IMR-90 (cell line): ENCODE results near the gene GFRA4. TPM values are rescaled to one million over a fixed set of nuclear protein-coding genes. Genes with fewer than 3 reads are reported as not detected.

Experiments
- ATAC-seq: fragments of 200-7000 bp; cut with Tn5 transposase; 2 replicates; pipeline ENCODE4 v1.9.1; 2020; ENCODE audit warnings: low read depth, mild to moderate bottlenecking, moderate library complexity
- BruUV-seq: library from RNA; stranded (reverse); fragments of 400-500 nt; replicated peaks from 2 replicates; lab custom pipeline; 2021; lab: Mats Ljungman, UMichigan
- CTCF ChIA-PET: fragments of 300-600 bp; formaldehyde crosslinking; extraction: SDS; loops from one replicate; lab custom pipeline; 2021; ENCODE audit warnings: antibody characterized with exemption; lab: Yijun Ruan, JAX
- POLR2A ChIA-PET: fragments of 300-600 bp; sonication (Branson Sonifier 250); formaldehyde crosslinking; loops from one replicate; lab custom pipeline; 2022; ENCODE audit warnings: antibody characterized with exemption; ENCODE audit not compliant: unreplicated experiment; lab: Charles Lee
- DNase-seq: peaks from one replicate; pipeline ENCODE4 v3.0.0; 2013
- H2AFZ ChIP-seq: replicated peaks from 2 replicates; pipeline ENCODE3; 2013; ENCODE audit warnings: low read length, mild to moderate bottlenecking; ENCODE audit not compliant: poor library complexity
- H2AK5ac ChIP-seq: 2 replicates; pipeline ENCODE4 v1.6.1; 2013; ENCODE audit warnings: low read depth, low read length, inconsistent platforms
- H2AK9ac ChIP-seq: replicated peaks from 2 replicates; pipeline ENCODE3; 2013; ENCODE audit warnings: mild to moderate bottlenecking, low read depth, low read length, moderate library complexity; ENCODE audit not compliant: poor library complexity
- H2BK120ac ChIP-seq: 2 replicates; pipeline ENCODE4 v1.6.1; 2013; ENCODE audit warnings: low read depth, low read length, inconsistent platforms
- H2BK15ac ChIP-seq: 3 replicates; pipeline ENCODE4 v1.6.1; 2013; ENCODE audit warnings: low read depth, low read length, inconsistent platforms
- H2BK20ac ChIP-seq: 2 replicates; pipeline ENCODE4 v1.6.1; 2013; ENCODE audit warnings: low read depth, mild to moderate bottlenecking, inconsistent platforms, low read length, moderate library complexity
- H2BK5ac ChIP-seq: 2 replicates; pipeline ENCODE4 v1.6.1; 2013; ENCODE audit warnings: mild to moderate bottlenecking, low read depth, low read length, inconsistent platforms; ENCODE audit not compliant: poor library complexity, severe bottlenecking
- H3K14ac ChIP-seq: replicated peaks from 2 replicates; pipeline ENCODE4 v1.6.1; 2013; ENCODE audit warnings: low read depth, low read length, inconsistent platforms
- H3K18ac ChIP-seq: 2 replicates; pipeline ENCODE4 v1.6.1; 2013; ENCODE audit warnings: low read depth, low read length, control low read depth
- H3K23ac ChIP-seq: 2 replicates; pipeline ENCODE4 v1.6.1; 2013; ENCODE audit warnings: low read depth, low read length, inconsistent platforms
- H3K27ac ChIP-seq: 2 replicates; pipeline ENCODE4 v1.5.1; 2013; ENCODE audit warnings: mild to moderate bottlenecking, control low read depth, low read length; ENCODE audit not compliant: insufficient read depth
- H3K27me3 ChIP-seq: 2 replicates; pipeline ENCODE4 v1.6.1; 2013; ENCODE audit warnings: low read length; ENCODE audit not compliant: control insufficient read depth, insufficient read depth
- H3K36me3 ChIP-seq: 2 replicates; pipeline ENCODE4 v1.6.1; 2013; ENCODE audit warnings: low read length, mixed read lengths; ENCODE audit not compliant: control insufficient read depth, insufficient read depth
- H3K4ac ChIP-seq: 2 replicates; pipeline ENCODE4 v1.6.1; 2013; ENCODE audit warnings: low read depth, low read length, inconsistent platforms
- H3K4me1 ChIP-seq: 2 replicates; pipeline ENCODE4 v1.6.1; 2013; ENCODE audit warnings: low read length, mixed read lengths; ENCODE audit not compliant: control insufficient read depth, insufficient read depth
- H3K4me2 ChIP-seq: 2 replicates; pipeline ENCODE4 v1.6.1; 2013; ENCODE audit warnings: low read depth, mild to moderate bottlenecking, control low read depth, low read length, moderate library complexity
- H3K4me3 ChIP-seq: 2 replicates; pipeline ENCODE4 v1.5.1; 2013; ENCODE audit warnings: low read depth, mild to moderate bottlenecking, control low read depth, low read length, moderate library complexity; ENCODE audit not compliant: insufficient read depth
- H3K56ac ChIP-seq: 2 replicates; pipeline ENCODE4 v1.6.1; 2013; ENCODE audit warnings: low read length, inconsistent platforms; ENCODE audit not compliant: insufficient read depth; ENCODE audit errors: extremely low read depth
- H3K79me1 ChIP-seq, 2 experiments: 2 replicates each; pipeline ENCODE4 v1.6.1; 2013; ENCODE audit warnings: low read length in 2 of 2, inconsistent platforms in 1 of 2, low read depth in 1 of 2
- H3K9ac ChIP-seq: 2 replicates; pipeline ENCODE4 v1.6.1; 2013; ENCODE audit warnings: low read depth, low read length, control low read depth
- H3K9me1 ChIP-seq: 2 replicates; pipeline ENCODE4 v1.6.1; 2013; ENCODE audit warnings: low read length, inconsistent platforms; ENCODE audit not compliant: insufficient read depth
- H3K9me3 ChIP-seq: 2 replicates; pipeline ENCODE4 v1.6.1; 2013; ENCODE audit warnings: low read length; ENCODE audit not compliant: control insufficient read depth, insufficient read depth
- H4K20me1 ChIP-seq: 2 replicates; pipeline ENCODE4 v1.6.1; 2013; ENCODE audit warnings: low read length, inconsistent platforms; ENCODE audit not compliant: insufficient read depth
- H4K5ac ChIP-seq: 2 replicates; pipeline ENCODE4 v1.6.1; 2013; ENCODE audit warnings: mild to moderate bottlenecking, low read depth, low read length, control low read depth
- H4K8ac ChIP-seq, 2 experiments: 2 replicates each; pipeline ENCODE4 v1.6.1; 2013; ENCODE audit warnings: low read depth in 2 of 2, low read length in 2 of 2, control low read depth in 1 of 2, inconsistent platforms in 1 of 2
- H4K91ac ChIP-seq: 2 replicates; pipeline ENCODE4 v1.6.1; 2013; ENCODE audit warnings: low read depth, low read length, inconsistent platforms; ENCODE audit not compliant: insufficient read depth
- BHLHE40 ChIP-seq: fragments of 150-350 bp; IDR thresholded peaks from 2 replicates; pipeline ENCODE4 v1.6.1; 2016; ENCODE audit warnings: mild to moderate bottlenecking, low read depth, low read length
- MAFK ChIP-seq: IDR thresholded peaks from 2 replicates; pipeline ENCODE4 v1.6.1; 2012; ENCODE audit warnings: low read depth, low read length, improper control_type of control experiment
- MAZ ChIP-seq: IDR thresholded peaks from 2 replicates; pipeline ENCODE4 v1.6.1; 2012; ENCODE audit warnings: low read depth, mild to moderate bottlenecking, low read length, improper control_type of control experiment, moderate library complexity, borderline replicate concordance
- MXI1 ChIP-seq: IDR thresholded peaks from 2 replicates; pipeline ENCODE4 v1.6.1; 2012; ENCODE audit warnings: low read depth, mild to moderate bottlenecking, low read length, moderate library complexity, borderline replicate concordance
- RAD21 ChIP-seq: IDR thresholded peaks from 2 replicates; pipeline ENCODE4 v1.6.1; 2012; ENCODE audit warnings: low read length, improper control_type of control experiment
- WGBS, 2 experiments: methylation state at CpG; one replicate each; pipeline versions ENCODE4 v1.1.5 to v1.1.7; 2013; ENCODE audit warnings: missing lambda C conversion rate in 2 of 2; ENCODE audit not compliant: insufficient read length in 1 of 2; ENCODE audit errors: extremely low coverage in 2 of 2; 5-methylcytosine and 5-hydroxymethylcytosine counted together
- dilution Hi-C: fragments of 300-500 bp; cut with HindIII; formaldehyde crosslinking; loops from one replicate; pipeline ENCODE4 v1.14.3; 2018; ENCODE audit warnings: low sequenced_read_pairs; ENCODE audit not compliant: unreplicated experiment
- in situ Hi-C: fragments of 300-500 bp; cut with MboI; formaldehyde crosslinking; loops from 3 replicates; pipeline ENCODE4 v1.14.3; 2019; ENCODE audit warnings: low sequenced_read_pairs, inconsistent platforms, mixed read lengths
- intact Hi-C: fragments of 100-400 bp; cut with micrococcal nuclease; formaldehyde crosslinking; loops from 2 replicates; pipeline ENCODE4 v1.10.0; 2022
- polyA plus RNA-seq, 3 experiments: library from polyadenylated mRNA; depleted of rRNA; stranded (reverse); fragments of >200 nt; gene quantifications; 2 replicates each; pipeline ENCODE4 v1.2.3, GENCODE V29; 2012; ENCODE audit warnings: low replicate concordance in 1 of 3
- total RNA-seq: library from RNA; depleted of rRNA; stranded (reverse); fragments of >200 nt; gene quantifications from 2 replicates; pipeline ENCODE4 v1.2.3, GENCODE V29; 2012

GFRA4 gene
- total and polyA plus RNA-seq, 2 of the 4 experiments (the other 2 are of a cell fraction), result not detected

GRCh38 chr20:3680701-3681351 lies 17.6 kb upstream of the GFRA4 start:
- no peak for TF ChIP-seq MXI1
- no peak for TF ChIP-seq MAFK
- no peak for TF ChIP-seq RAD21
- TF ChIP-seq BHLHE40, result no peak
- no peak for TF ChIP-seq MAZ
- Histone ChIP-seq H2BK15ac (no peak overlapping the region), H3K23ac (peak overlapping the region; percentile 4; the same call in 1 of the 2 replicates), H3K9me3 (no peaks in the 10 kb centered on the region), H3K18ac (no peak overlapping the region), H2AK9ac (peak overlapping the region; percentile 11), H3K27me3 (peaks cover 5% of the 10 kb centered on the region; the same call in 1 of the 2 replicates), H2BK20ac (0 out of 2 replicates have a peak overlapping the region, but pooled peaks have one; percentile 1), H2BK120ac (no peak overlapping the region), H3K14ac (no peak overlapping the region), H3K4me3 (no peak overlapping the region), H3K4me1 (peaks cover 27% of the 10 kb centered on the region), H3K36me3 (no peaks in the 10 kb centered on the region), H2AK5ac (0 out of 2 replicates have a peak overlapping the region, but pooled peaks have one; percentile 4), H4K8ac (peak overlapping the region in 1 of 2 experiments; percentile 78; a peak in 1 of 4 replicates), H3K9me1 (peaks cover 8% of the 10 kb centered on the region), H4K5ac (peak overlapping the region; percentile 10; the same call in 1 of the 2 replicates), H3K9ac (no peak overlapping the region), H3K79me1 (no peaks in the 10 kb centered on the region), H3K4me2 (peak overlapping the region; percentile 10; the same call in 1 of the 2 replicates), H3K56ac (no peak overlapping the region), H2BK5ac (no peak overlapping the region), H2AFZ (peak overlapping the region; percentile 77), H3K27ac (no peak overlapping the region), H3K4ac (0 out of 2 replicates have a peak overlapping the region, but pooled peaks have one; percentile 40), H4K20me1 (no peaks in the 10 kb centered on the region), H4K91ac (0 out of 2 replicates have a peak overlapping the region, but pooled peaks have one; percentile 62)
- dilution Hi-C loops, result no loop called here
- 76% methylated on average over 3 of the region's 15 CpGs; no CpG with 5 or more reads in 1 of the 2 experiments for WGBS, 2 experiments
- intact Hi-C loops, result no loop called here
- no TSS peak for BruUV-seq
- ChIA-PET POLR2A (no interaction called here), CTCF (interaction anchor here (0.7 to 0.9 kb wide), 2 partner anchors 20 to 30 kb away, joined by 3 read pairs; no protein-coding TSS in a partner anchor)
- DNase-seq (no peak), ATAC-seq (no peak)
- in situ Hi-C loops, result no loop called here
